22Rv1 (cell line): ENCODE data around the gene GPATCH11.

Source experiments
- CTCF ChIP-seq: fragments of 450-650 bp; IDR thresholded peaks from 2 replicates; pipeline ENCODE4 v1.5.1; 2017; ENCODE audit warnings: mild to moderate bottlenecking
- ZFX ChIP-seq: fragments of 450-650 bp; IDR thresholded peaks from 2 replicates; pipeline ENCODE4 v1.6.1; 2017; ENCODE audit warnings: antibody characterized with exemption, borderline replicate concordance

GRCh38 chr2:37111958-37112357, 27.6 kb downstream of the GPATCH11 start:
- no peak for TF ChIP-seq CTCF
- TF ChIP-seq ZFX: no peak
